Neural progenitor cell (in vitro differentiated cells): ENCODE measurements around the gene IGSF3. TPM values are rescaled to one million over a fixed set of nuclear protein-coding genes. Genes with fewer than 3 reads are reported as not detected.
A peak's percentile ranks its signal among the peaks of the same experiment; 100 is the strongest.

Experiments
- DNase-seq: peaks from one replicate; pipeline ENCODE4 v3.0.0-alpha.2; 2016; ENCODE audit warnings: low spot score
- H2AFZ ChIP-seq: fragments of 200-600 bp; sonication (generic); replicated peaks from 2 replicates; pipeline ENCODE4 v1.6.1; 2016; ENCODE audit warnings: antibody characterized with exemption
- H3F3A ChIP-seq: fragments of 200-600 bp; sonication (generic); 2 replicates; pipeline ENCODE4 v1.6.1; 2016; ENCODE audit warnings: antibody characterized with exemption, low read depth
- H3K27ac ChIP-seq: fragments of 200-600 bp; sonication (generic); 2 replicates; pipeline ENCODE4 v1.5.1; 2016; ENCODE audit warnings: mild to moderate bottlenecking
- H3K27me3 ChIP-seq: fragments of 200-600 bp; sonication (generic); 2 replicates; pipeline ENCODE4 v1.6.1; 2016; ENCODE audit warnings: mild to moderate bottlenecking, moderate library complexity
- H3K36me3 ChIP-seq: fragments of 200-600 bp; sonication (generic); 2 replicates; pipeline ENCODE4 v1.5.1; 2016
- H3K4me1 ChIP-seq: fragments of 200-600 bp; sonication (generic); 2 replicates; pipeline ENCODE4 v1.6.1; 2016; ENCODE audit warnings: mixed run types
- H3K4me2 ChIP-seq: fragments of 200-600 bp; sonication (generic); 2 replicates; pipeline ENCODE4 v1.6.1; 2016
- H3K4me3 ChIP-seq: fragments of 200-600 bp; sonication (generic); 2 replicates; pipeline ENCODE4 v1.5.1; 2016
- H3K79me2 ChIP-seq: fragments of 200-600 bp; sonication (generic); 2 replicates; pipeline ENCODE4 v1.6.1; 2016; ENCODE audit warnings: low read depth
- H3K9ac ChIP-seq: fragments of 200-600 bp; sonication (generic); 2 replicates; pipeline ENCODE4 v1.6.1; 2016
- H3K9me3 ChIP-seq: fragments of 200-600 bp; sonication (generic); 2 replicates; pipeline ENCODE4 v1.5.1; 2016; ENCODE audit warnings: low read depth
- H4K20me1 ChIP-seq: fragments of 200-600 bp; sonication (generic); 2 replicates; pipeline ENCODE4 v1.6.1; 2016; ENCODE audit warnings: low read depth
- H3K27ac Mint-ChIP-seq: 3 replicates; pipeline ENCODE4 v1.8.0; 2021; ENCODE audit warnings: mixed read lengths
- H3K27me3 Mint-ChIP-seq: 2 replicates; pipeline ENCODE4 v1.8.0; 2022; ENCODE audit warnings: low read depth, mild to moderate bottlenecking, inconsistent platforms, moderate library complexity, mixed read lengths; ENCODE audit not compliant: insufficient read depth
- H3K36me3 Mint-ChIP-seq: 3 replicates; pipeline ENCODE4 v1.8.0; 2021; ENCODE audit warnings: mixed read lengths
- H3K4me1 Mint-ChIP-seq: 3 replicates; pipeline ENCODE4 v1.8.0; 2021; ENCODE audit warnings: mixed read lengths
- H3K4me3 Mint-ChIP-seq: 3 replicates; pipeline ENCODE4 v1.8.0; 2021; ENCODE audit warnings: mild to moderate bottlenecking, moderate library complexity, mixed read lengths
- H3K9me3 Mint-ChIP-seq: 3 replicates; pipeline ENCODE4 v1.8.0; 2020; ENCODE audit warnings: mixed read lengths
- CTCF ChIP-seq: fragments of 200-600 bp; sonication (generic); IDR thresholded peaks from 2 replicates; pipeline ENCODE4 v1.5.1; 2017; ENCODE audit warnings: antibody characterized with exemption, mild to moderate bottlenecking
- EZH2 ChIP-seq: fragments of 200-600 bp; sonication (generic); IDR thresholded peaks from 2 replicates; pipeline ENCODE4 v1.6.1; 2017; ENCODE audit warnings: antibody characterized with exemption, mild to moderate bottlenecking, moderate library complexity
- EZH2phosphoT487 ChIP-seq: fragments of 200-600 bp; sonication (generic); IDR thresholded peaks from 2 replicates; pipeline ENCODE4 v1.6.1; 2017; ENCODE audit warnings: antibody characterized with exemption
- total RNA-seq: library from RNA; depleted of rRNA; stranded (reverse); fragments of >200 nt; gene quantifications from 2 replicates; pipeline ENCODE4 v1.2.3, GENCODE V29; 2015; ENCODE audit warnings: low replicate concordance

Gene IGSF3
- total RNA-seq, 1 donor from 2014 or later, result 24.0 TPM

GRCh38 chr1:116686723-116687352 is 19.3 kb upstream of the IGSF3 start:
- no peaks in the 10 kb centered on the region for H3K36me3 ChIP-seq
- no peak overlapping the region for H3K4me3 ChIP-seq
- no peak overlapping the region for H2AFZ ChIP-seq
- no peaks in the 10 kb centered on the region for H3K79me2 ChIP-seq
- H4K20me1 ChIP-seq, result no peaks in the 10 kb centered on the region
- H3K27me3 ChIP-seq, result no peaks in the 10 kb centered on the region
- peaks cover 7% of the 10 kb centered on the region for H3K4me1 ChIP-seq
- Mint-ChIP-seq H3K27ac (no peak overlapping the region), H3K9me3 (no peaks in the 10 kb centered on the region), H3K4me3 (no peak overlapping the region), H3K36me3 (no peaks in the 10 kb centered on the region), H3K4me1 (peaks cover 20% of the 10 kb centered on the region), H3K27me3 (peaks cover 8% of the 10 kb centered on the region)
- no peaks in the 10 kb centered on the region for H3K9me3 ChIP-seq
- no peak overlapping the region for H3K27ac ChIP-seq
- H3F3A ChIP-seq, result no peaks in the 10 kb centered on the region
- TF ChIP-seq CTCF (no peak), EZH2 (no peak), EZH2phosphoT487 (no peak)
- DNase-seq, result no peak
- H3K4me2 ChIP-seq, result no peak overlapping the region
- H3K9ac ChIP-seq, result no peak overlapping the region

- Histone ChIP-seq H2AFZ (peak overlapping the region; percentile 7), H3F3A (no peaks in the 10 kb centered on the region), H4K20me1 (no peaks in the 10 kb centered on the region), H3K27me3 (no peaks in the 10 kb centered on the region), H3K79me2 (no peaks in the 10 kb centered on the region), H3K36me3 (no peaks in the 10 kb centered on the region), H3K4me1 (peaks cover 7% of the 10 kb centered on the region), H3K27ac (no peak overlapping the region), H3K4me3 (no peak overlapping the region), H3K9ac (no peak overlapping the region), H3K9me3 (no peaks in the 10 kb centered on the region), H3K4me2 (no peak overlapping the region)
- Mint-ChIP-seq H3K9me3 (no peaks in the 10 kb centered on the region), H3K27me3 (peaks cover 7% of the 10 kb centered on the region), H3K4me3 (no peak overlapping the region), H3K4me1 (peaks cover 20% of the 10 kb centered on the region), H3K27ac (no peak overlapping the region), H3K36me3 (no peaks in the 10 kb centered on the region)
- DNase-seq, result no peak
- TF ChIP-seq CTCF, result no peak
- TF ChIP-seq EZH2phosphoT487, result no peak
- no peak for TF ChIP-seq EZH2
Observed at GRCh38 chr1:116686175-116686574, 18.6 kb upstream of the IGSF3 start.

GRCh38 chr1:116684575-116684974 is 17.0 kb upstream of the IGSF3 start:
- no peaks in the 10 kb centered on the region for H3K36me3 ChIP-seq
- H3F3A ChIP-seq, result no peaks in the 10 kb centered on the region
- H3K9ac ChIP-seq, result no peak overlapping the region
- H3K27ac ChIP-seq, result no peak overlapping the region
- H3K27me3 ChIP-seq, result no peaks in the 10 kb centered on the region
- Mint-ChIP-seq H3K4me3 (no peak overlapping the region), H3K9me3 (no peaks in the 10 kb centered on the region), H3K27me3 (peaks cover 5% of the 10 kb centered on the region), H3K36me3 (no peaks in the 10 kb centered on the region), H3K27ac (no peak overlapping the region), H3K4me1 (peaks cover 11% of the 10 kb centered on the region)
- no peak for DNase-seq
- no peak overlapping the region for H3K4me3 ChIP-seq
- peaks cover 2% of the 10 kb centered on the region for H3K4me1 ChIP-seq
- H4K20me1 ChIP-seq, result no peaks in the 10 kb centered on the region
- H3K79me2 ChIP-seq, result no peaks in the 10 kb centered on the region
- no peak overlapping the region for H2AFZ ChIP-seq
- no peaks in the 10 kb centered on the region for H3K9me3 ChIP-seq
- TF ChIP-seq EZH2 (no peak), CTCF (no peak), EZH2phosphoT487 (no peak)
- no peak overlapping the region for H3K4me2 ChIP-seq
